K562 (cell line): ENCODE data around the gene MGAT4C. TPM values are rescaled to one million over a fixed set of nuclear protein-coding genes. Genes with fewer than 3 reads are reported as not detected.

ENCODE experiments used
- ATAC-seq: fragments of 200-7000 bp; cut with Tn5 transposase; 3 replicates; pipeline ENCODE4 v1.9.1; 2020; ENCODE audit warnings: moderate library complexity
- BruUV-seq: library from RNA; stranded (reverse); fragments of 400-500 nt; replicated peaks from 2 replicates; lab custom pipeline; 2021; lab: Mats Ljungman, UMichigan
- CTCF ChIA-PET: fragments of 300-600 bp; formaldehyde crosslinking; extraction: SDS; loops from one replicate; lab custom pipeline; 2021; ENCODE audit warnings: low intra/inter-chr PET ratio; lab: Yijun Ruan, JAX
- POLR2A ChIA-PET: fragments of 300-600, 350-650 bp; sonication (Branson Sonifier 250); formaldehyde crosslinking; extraction: SDS; loops from one replicate; lab custom pipeline; 2021; ENCODE audit warnings: antibody characterized with exemption, inconsistent platforms; lab: Yijun Ruan, JAX
- DNase-seq, 4 experiments: peaks; one replicate each; pipeline versions ENCODE4 v3.0.0 to v3.0.0-alpha.2; 2011 to 2018; ENCODE audit warnings: low spot score in 3 of 4, mixed read lengths in 3 of 4; ENCODE audit errors: extremely low read depth in 1 of 4
- FAIRE-seq: peaks from 2 replicates; lab custom pipeline; 2011; peaks lifted over from hg19 to GRCh38; lab: Jason Lieb, UNC
- H2AFZ ChIP-seq: 2 replicates; pipeline ENCODE4 v1.6.0; 2011; ENCODE audit warnings: low read depth, low read length, control low read depth, inconsistent platforms
- H3K27ac ChIP-seq: fragments of 200-600 bp; 3 replicates; pipeline ENCODE4 v1.8.0; 2011; ENCODE audit warnings: low read depth, mild to moderate bottlenecking, control low read depth, inconsistent platforms, low read length, moderate library complexity, mixed read lengths; ENCODE audit errors: extremely low read depth
- H3K27me3 ChIP-seq, 2 experiments: fragments of 300-600 bp in 1 of 2; 2 replicates in 1 of 2; 3 replicates in 1 of 2; pipeline versions ENCODE4 v1.6.0 to v1.8.0; 2011; ENCODE audit warnings: inconsistent platforms in 2 of 2, low read length in 2 of 2, mild to moderate bottlenecking in 1 of 2, mixed read lengths in 1 of 2, moderate library complexity in 1 of 2; ENCODE audit not compliant: control insufficient read depth in 2 of 2, insufficient read depth in 2 of 2
- H3K36me3 ChIP-seq: fragments of 300-600 bp; 3 replicates; pipeline ENCODE4 v1.8.0; 2011; ENCODE audit warnings: mild to moderate bottlenecking, low read length, inconsistent platforms; ENCODE audit not compliant: control insufficient read depth, insufficient read depth
- H3K4me1 ChIP-seq, 2 experiments: fragments of 200-600 bp in 1 of 2; replicated peaks in 1 of 2; 2 replicates in 1 of 2; 3 replicates in 1 of 2; pipeline versions ENCODE4 v1.5.1 to v1.8.0; 2011; ENCODE audit warnings: inconsistent platforms in 2 of 2, low read length in 2 of 2, mild to moderate bottlenecking in 1 of 2, mixed read lengths in 1 of 2, moderate library complexity in 1 of 2; ENCODE audit not compliant: control insufficient read depth in 2 of 2, insufficient read depth in 2 of 2
- H3K4me2 ChIP-seq: 2 replicates; pipeline ENCODE4 v1.6.1; 2011; ENCODE audit warnings: low read length, control low read depth, inconsistent platforms, mixed read lengths; ENCODE audit not compliant: insufficient read depth
- H3K4me3 ChIP-seq: fragments of 200-600 bp; sonication (generic), shearing (Covaris generic); 2 replicates; pipeline ENCODE4 v1.5.1; 2016; ENCODE audit warnings: control low read depth, inconsistent platforms
- H3K79me2 ChIP-seq: fragments of 200-600 bp; 3 replicates; pipeline ENCODE4 v1.8.0; 2011; ENCODE audit warnings: low read length, inconsistent platforms; ENCODE audit not compliant: control insufficient read depth, insufficient read depth
- H3K9ac ChIP-seq, 2 experiments: 2 replicates each; pipeline versions ENCODE4 v1.6.0 to v1.6.1; 2011; ENCODE audit warnings: low read depth in 2 of 2, low read length in 2 of 2, control low read depth in 1 of 2, inconsistent platforms in 1 of 2, mild to moderate bottlenecking in 1 of 2, mixed read lengths in 1 of 2; ENCODE audit not compliant: insufficient read depth in 1 of 2
- H3K9me1 ChIP-seq: one replicate; pipeline ENCODE4 v1.6.0; 2011; ENCODE audit warnings: inconsistent platforms, mild to moderate bottlenecking, low read length, moderate library complexity; ENCODE audit not compliant: control insufficient read depth, insufficient read depth
- H3K9me3 ChIP-seq: replicated peaks from 2 replicates; pipeline ENCODE4 v1.5.1; 2011; ENCODE audit warnings: low read depth, low read length, inconsistent platforms; ENCODE audit not compliant: control insufficient read depth, insufficient read depth
- H4K20me1 ChIP-seq: replicated peaks from 2 replicates; pipeline ENCODE4 v1.6.1; 2011; ENCODE audit warnings: low read length, inconsistent platforms, mixed read lengths; ENCODE audit not compliant: control insufficient read depth, insufficient read depth
- ADNP ChIP-seq: fragments of 200-800 bp; sonication (Bioruptor generic); IDR thresholded peaks from 2 replicates; pipeline ENCODE4 v1.6.1; 2016; ENCODE audit warnings: missing genetic modification characterization, missing compliant biosample characterization
- ATF4 ChIP-seq: fragments of 450-650 bp; formaldehyde crosslinking; IDR thresholded peaks from 2 replicates; pipeline ENCODE4 v1.4.0; 2022; ENCODE audit warnings: mild to moderate bottlenecking, moderate library complexity
- ELF1 ChIP-seq: fragments of 200-800 bp; sonication (Bioruptor generic); IDR thresholded peaks from 2 replicates; pipeline ENCODE4 v1.6.1; 2016; ENCODE audit warnings: missing genetic modification characterization, missing compliant biosample characterization
- HDAC3 ChIP-seq: fragments of 450-650 bp; IDR thresholded peaks from 2 replicates; pipeline ENCODE4 v1.6.1; 2018; ENCODE audit warnings: borderline replicate concordance, mild to moderate bottlenecking, moderate library complexity; ENCODE audit not compliant: partially characterized antibody
- HDAC8 ChIP-seq: fragments of 450-650 bp; IDR thresholded peaks from 2 replicates; pipeline ENCODE4 v1.6.1; 2016; ENCODE audit warnings: mild to moderate bottlenecking, missing genetic modification characterization, moderate library complexity, missing compliant biosample characterization
- MITF ChIP-seq: IDR thresholded peaks from 2 replicates; pipeline ENCODE4 v1.6.1; 2014; ENCODE audit warnings: antibody characterized with exemption
- MTA3 ChIP-seq: fragments of 450-650 bp; formaldehyde crosslinking; IDR thresholded peaks from 2 replicates; pipeline ENCODE4 v1.6.1; 2017; ENCODE audit warnings: mild to moderate bottlenecking, borderline replicate concordance
- RBM14 ChIP-seq: fragments of 200-400 bp; formaldehyde crosslinking; IDR thresholded peaks from 2 replicates; pipeline ENCODE4 v1.6.1; 2018; ENCODE audit warnings: low read depth, mild to moderate bottlenecking, low read length, moderate library complexity, borderline replicate concordance; ENCODE audit not compliant: insufficient read depth
- ZBTB7A ChIP-seq: IDR thresholded peaks from 2 replicates; pipeline ENCODE4 v1.6.1; 2011; ENCODE audit warnings: low read depth, mild to moderate bottlenecking, low read length, moderate library complexity, borderline replicate concordance; ENCODE audit not compliant: control insufficient read depth
- ZHX1 ChIP-seq: fragments of 150-350 bp; conservative IDR thresholded peaks from 2 replicates; pipeline ENCODE4 v1.6.1; 2014; ENCODE audit warnings: low read length
- WGBS: fragments of 100-300 bp; shearing (Covaris generic); methylation state at CpG from one replicate; pipeline ENCODE4 v1.1.6; 2016; ENCODE audit warnings: low coverage, mixed read lengths; ENCODE audit not compliant: insufficient coverage; ENCODE audit errors: missing lambda C conversion rate; 5-methylcytosine and 5-hydroxymethylcytosine counted together
- in situ Hi-C: fragments of 300-500 bp; cut with MboI; formaldehyde crosslinking; loops from 4 replicates; pipeline ENCODE4 v1.15.0; 2018; ENCODE audit warnings: inconsistent platforms, mixed read lengths
- intact Hi-C: fragments of 100-400 bp; cut with micrococcal nuclease; formaldehyde crosslinking; loops from 2 replicates; pipeline ENCODE4 v1.14.2; 2022
- polyA plus RNA-seq, 8 experiments: library from polyadenylated mRNA; depleted of rRNA in 4 of 8; stranded (reverse) in 5 of 8; unstranded in 3 of 8; fragments of >200 nt; fragmentation: Nextera tagmentation in 2 of 8; fragmentation: Illumina TruSeq in 1 of 8; extraction: Ambion mirVana in 2 of 8; extraction: Trizol in 1 of 8; gene quantifications; 2 replicates each; pipeline versions ENCODE4 v1.2.1 to v1.2.3, GENCODE V29; 2011 to 2014; ENCODE audit warnings: inconsistent platforms in 1 of 8, missing spikeins in 1 of 8
- total RNA-seq, 7 experiments: library from RNA; depleted of rRNA in 6 of 7; stranded (reverse); fragments of >200 nt in 6 of 7; fragmentation: Illumina TruSeq in 2 of 7; extraction: Trizol in 2 of 7; gene quantifications; 2 replicates each; pipeline versions ENCODE4 v1.2.1 to v1.2.3, GENCODE V29; 2011 to 2021; ENCODE audit warnings: low replicate concordance in 1 of 7

The MGAT4C gene
- total and polyA plus RNA-seq, 9 of the 15 experiments (the other 6 are each of a cell fraction or from before 2014, with no cell fraction given) = not detected

GRCh38 chr12:86226481-86226880 is 29.7 kb downstream of the MGAT4C start:
- POLR2A ChIA-PET = no interaction called here
- FAIRE-seq (no peak), DNase-seq (no peak), ATAC-seq (no peak)
- no peaks in the 10 kb centered on the region for H4K20me1 ChIP-seq
- CTCF ChIA-PET = no interaction called here
- intact Hi-C loops = no loop called here
- H3K4me2 ChIP-seq = no peak overlapping the region
- no peaks in the 10 kb centered on the region for H3K4me1 ChIP-seq
- BruUV-seq = no TSS peak
- no peaks in the 10 kb centered on the region for H3K36me3 ChIP-seq
- H3K9ac ChIP-seq = no peak overlapping the region
- TF ChIP-seq MITF (no peak), ZBTB7A (no peak), ZHX1 (no peak), ELF1 (tag) (no peak), ADNP (tag) (no peak), HDAC3 (no peak), ATF4 (CRISPR knock-in tag) (no peak), RBM14 (no peak), MTA3 (no peak), HDAC8 (no peak)
- in situ Hi-C loops = no loop called here
- H3K27me3 ChIP-seq = no peaks in the 10 kb centered on the region
- no peak overlapping the region for H3K4me3 ChIP-seq
- H3K79me2 ChIP-seq = no peaks in the 10 kb centered on the region
- no peaks in the 10 kb centered on the region for H3K9me3 ChIP-seq
- no peak overlapping the region for H3K27ac ChIP-seq
- H3K9me1 ChIP-seq = no peaks in the 10 kb centered on the region
- no peak overlapping the region for H2AFZ ChIP-seq
- WGBS = 3% methylated on average over 3 of the region's 3 CpGs
